K562 (cell line): ENCODE data around the gene AFF3. TPM values are rescaled to one million over a fixed set of nuclear protein-coding genes. Genes with fewer than 3 reads are reported as not detected.

ENCODE experiments used
- ATAC-seq: fragments of 200-7000 bp; cut with Tn5 transposase; 3 replicates; pipeline ENCODE4 v1.9.1; 2020; ENCODE audit warnings: moderate library complexity
- BruUV-seq: library from RNA; stranded (reverse); fragments of 400-500 nt; replicated peaks from 2 replicates; lab custom pipeline; 2021; lab: Mats Ljungman, UMichigan
- CTCF ChIA-PET: fragments of 300-600 bp; formaldehyde crosslinking; extraction: SDS; loops from one replicate; lab custom pipeline; 2021; ENCODE audit warnings: low intra/inter-chr PET ratio; lab: Yijun Ruan, JAX
- POLR2A ChIA-PET: fragments of 300-600, 350-650 bp; sonication (Branson Sonifier 250); formaldehyde crosslinking; extraction: SDS; loops from one replicate; lab custom pipeline; 2021; ENCODE audit warnings: antibody characterized with exemption, inconsistent platforms; lab: Yijun Ruan, JAX
- DNase-seq, 4 experiments: peaks; one replicate each; pipeline versions ENCODE4 v3.0.0 to v3.0.0-alpha.2; 2011 to 2018; ENCODE audit warnings: low spot score in 3 of 4, mixed read lengths in 3 of 4; ENCODE audit errors: extremely low read depth in 1 of 4
- FAIRE-seq: peaks from 2 replicates; lab custom pipeline; 2011; peaks lifted over from hg19 to GRCh38; lab: Jason Lieb, UNC
- H2AFZ ChIP-seq: 2 replicates; pipeline ENCODE4 v1.6.0; 2011; ENCODE audit warnings: low read depth, low read length, control low read depth, inconsistent platforms
- H3K27ac ChIP-seq: fragments of 200-600 bp; 3 replicates; pipeline ENCODE4 v1.8.0; 2011; ENCODE audit warnings: low read depth, mild to moderate bottlenecking, control low read depth, inconsistent platforms, low read length, moderate library complexity, mixed read lengths; ENCODE audit errors: extremely low read depth
- H3K27me3 ChIP-seq, 2 experiments: fragments of 300-600 bp in 1 of 2; 2 replicates in 1 of 2; 3 replicates in 1 of 2; pipeline versions ENCODE4 v1.6.0 to v1.8.0; 2011; ENCODE audit warnings: inconsistent platforms in 2 of 2, low read length in 2 of 2, mild to moderate bottlenecking in 1 of 2, mixed read lengths in 1 of 2, moderate library complexity in 1 of 2; ENCODE audit not compliant: control insufficient read depth in 2 of 2, insufficient read depth in 2 of 2
- H3K36me3 ChIP-seq: fragments of 300-600 bp; 3 replicates; pipeline ENCODE4 v1.8.0; 2011; ENCODE audit warnings: mild to moderate bottlenecking, low read length, inconsistent platforms; ENCODE audit not compliant: control insufficient read depth, insufficient read depth
- H3K4me1 ChIP-seq, 2 experiments: fragments of 200-600 bp in 1 of 2; replicated peaks in 1 of 2; 2 replicates in 1 of 2; 3 replicates in 1 of 2; pipeline versions ENCODE4 v1.5.1 to v1.8.0; 2011; ENCODE audit warnings: inconsistent platforms in 2 of 2, low read length in 2 of 2, mild to moderate bottlenecking in 1 of 2, mixed read lengths in 1 of 2, moderate library complexity in 1 of 2; ENCODE audit not compliant: control insufficient read depth in 2 of 2, insufficient read depth in 2 of 2
- H3K4me2 ChIP-seq: 2 replicates; pipeline ENCODE4 v1.6.1; 2011; ENCODE audit warnings: low read length, control low read depth, inconsistent platforms, mixed read lengths; ENCODE audit not compliant: insufficient read depth
- H3K4me3 ChIP-seq: fragments of 200-600 bp; sonication (generic), shearing (Covaris generic); 2 replicates; pipeline ENCODE4 v1.5.1; 2016; ENCODE audit warnings: control low read depth, inconsistent platforms
- H3K79me2 ChIP-seq: fragments of 200-600 bp; 3 replicates; pipeline ENCODE4 v1.8.0; 2011; ENCODE audit warnings: low read length, inconsistent platforms; ENCODE audit not compliant: control insufficient read depth, insufficient read depth
- H3K9ac ChIP-seq, 2 experiments: 2 replicates each; pipeline versions ENCODE4 v1.6.0 to v1.6.1; 2011; ENCODE audit warnings: low read depth in 2 of 2, low read length in 2 of 2, control low read depth in 1 of 2, inconsistent platforms in 1 of 2, mild to moderate bottlenecking in 1 of 2, mixed read lengths in 1 of 2; ENCODE audit not compliant: insufficient read depth in 1 of 2
- H3K9me1 ChIP-seq: one replicate; pipeline ENCODE4 v1.6.0; 2011; ENCODE audit warnings: inconsistent platforms, mild to moderate bottlenecking, low read length, moderate library complexity; ENCODE audit not compliant: control insufficient read depth, insufficient read depth
- H3K9me3 ChIP-seq: replicated peaks from 2 replicates; pipeline ENCODE4 v1.5.1; 2011; ENCODE audit warnings: low read depth, low read length, inconsistent platforms; ENCODE audit not compliant: control insufficient read depth, insufficient read depth
- H4K20me1 ChIP-seq: replicated peaks from 2 replicates; pipeline ENCODE4 v1.6.1; 2011; ENCODE audit warnings: low read length, inconsistent platforms, mixed read lengths; ENCODE audit not compliant: control insufficient read depth, insufficient read depth
- HDAC6 ChIP-seq: IDR thresholded peaks from 2 replicates; pipeline ENCODE4 v1.6.1; 2012; ENCODE audit warnings: low read depth, mild to moderate bottlenecking, control low read depth, inconsistent platforms, low read length, moderate library complexity
- LARP7 ChIP-seq: fragments of 450-650 bp; IDR thresholded peaks from 2 replicates; pipeline ENCODE4 v1.6.1; 2016
- MCM3 ChIP-seq: fragments of 450-650 bp; IDR thresholded peaks from 2 replicates; pipeline ENCODE4 v1.6.1; 2016
- POLR3G ChIP-seq: IDR thresholded peaks from 2 replicates; pipeline ENCODE4 v1.6.1; 2011; ENCODE audit not compliant: insufficient read length, insufficient replicate concordance; ENCODE audit errors: extremely low read depth
- SMARCC2 ChIP-seq: fragments of 450-650 bp; IDR thresholded peaks from 2 replicates; pipeline ENCODE4 v1.6.1; 2017; ENCODE audit warnings: antibody characterized with exemption, moderate library complexity, mild to moderate bottlenecking, low read depth
- SMC3 ChIP-seq: conservative IDR thresholded peaks from 2 replicates; pipeline ENCODE4 v1.6.1; 2011; ENCODE audit warnings: low read depth, low read length, improper control_type of control experiment; ENCODE audit not compliant: insufficient read depth
- SRF ChIP-seq, 2 experiments: fragments of 250-450, 450-650 bp in 1 of 2; sonication (Bioruptor Pico) in 1 of 2; sonication (generic) in 1 of 2; formaldehyde crosslinking; IDR thresholded peaks; 2 replicates each; pipeline versions ENCODE4 v1.5.0 to v1.5.1; 2020 to 2022; ENCODE audit warnings: mild to moderate bottlenecking in 1 of 2, missing genetic modification reagents in 1 of 2
- TCF7 ChIP-seq: sonication (generic); IDR thresholded peaks from 2 replicates; pipeline ENCODE4 v1.6.1; 2016; ENCODE audit warnings: antibody characterized with exemption, borderline replicate concordance
- TRIM24 ChIP-seq, 2 experiments: fragments of 450-650 bp; IDR thresholded peaks; 2 replicates each; pipeline ENCODE4 v1.6.1; 2016
- ZNF224 ChIP-seq: sonication (generic); formaldehyde crosslinking; IDR thresholded peaks from 2 replicates; pipeline ENCODE4 v1.8.0; 2022; ENCODE audit warnings: mild to moderate bottlenecking, missing genetic modification reagents
- ZNF232 ChIP-seq: sonication (generic); formaldehyde crosslinking; IDR thresholded peaks from 2 replicates; pipeline ENCODE4 v1.8.0; 2022; ENCODE audit warnings: mild to moderate bottlenecking, missing genetic modification reagents
- ZNF589 ChIP-seq: fragments of 200-800 bp; sonication (Bioruptor generic); IDR thresholded peaks from 2 replicates; pipeline ENCODE4 v1.6.1; 2016; ENCODE audit warnings: low read depth, missing genetic modification characterization, missing compliant biosample characterization
- WGBS: fragments of 100-300 bp; shearing (Covaris generic); methylation state at CpG from one replicate; pipeline ENCODE4 v1.1.6; 2016; ENCODE audit warnings: low coverage, mixed read lengths; ENCODE audit not compliant: insufficient coverage; ENCODE audit errors: missing lambda C conversion rate; 5-methylcytosine and 5-hydroxymethylcytosine counted together
- in situ Hi-C: fragments of 300-500 bp; cut with MboI; formaldehyde crosslinking; loops from 4 replicates; pipeline ENCODE4 v1.15.0; 2018; ENCODE audit warnings: inconsistent platforms, mixed read lengths
- intact Hi-C: fragments of 100-400 bp; cut with micrococcal nuclease; formaldehyde crosslinking; loops from 2 replicates; pipeline ENCODE4 v1.14.2; 2022
- polyA plus RNA-seq, 8 experiments: library from polyadenylated mRNA; depleted of rRNA in 4 of 8; stranded (reverse) in 5 of 8; unstranded in 3 of 8; fragments of >200 nt; fragmentation: Nextera tagmentation in 2 of 8; fragmentation: Illumina TruSeq in 1 of 8; extraction: Ambion mirVana in 2 of 8; extraction: Trizol in 1 of 8; gene quantifications; 2 replicates each; pipeline versions ENCODE4 v1.2.1 to v1.2.3, GENCODE V29; 2011 to 2014; ENCODE audit warnings: inconsistent platforms in 1 of 8, missing spikeins in 1 of 8
- total RNA-seq, 7 experiments: library from RNA; depleted of rRNA in 6 of 7; stranded (reverse); fragments of >200 nt in 6 of 7; fragmentation: Illumina TruSeq in 2 of 7; extraction: Trizol in 2 of 7; gene quantifications; 2 replicates each; pipeline versions ENCODE4 v1.2.1 to v1.2.3, GENCODE V29; 2011 to 2021; ENCODE audit warnings: low replicate concordance in 1 of 7
- TF ChIP-seq, protein P1 (sequence below), 3 experiments: fragments of 200-800 bp in 1 of 3; sonication (Bioruptor generic) in 1 of 3; sonication (generic) in 1 of 3; formaldehyde crosslinking in 1 of 3; IDR thresholded peaks; 2 replicates each; pipeline versions ENCODE4 v1.6.1 to v1.8.0; 2016 to 2022; ENCODE audit warnings: mild to moderate bottlenecking in 2 of 3, missing compliant biosample characterization in 2 of 3, missing genetic modification characterization in 2 of 3, missing genetic modification reagents in 1 of 3

Gene AFF3
- total and polyA plus RNA-seq, 9 of the 15 experiments (the other 6 are each of a cell fraction or from before 2014, with no cell fraction given), result 0.02 to 0.11 TPM; not detected in 7

DNA sequence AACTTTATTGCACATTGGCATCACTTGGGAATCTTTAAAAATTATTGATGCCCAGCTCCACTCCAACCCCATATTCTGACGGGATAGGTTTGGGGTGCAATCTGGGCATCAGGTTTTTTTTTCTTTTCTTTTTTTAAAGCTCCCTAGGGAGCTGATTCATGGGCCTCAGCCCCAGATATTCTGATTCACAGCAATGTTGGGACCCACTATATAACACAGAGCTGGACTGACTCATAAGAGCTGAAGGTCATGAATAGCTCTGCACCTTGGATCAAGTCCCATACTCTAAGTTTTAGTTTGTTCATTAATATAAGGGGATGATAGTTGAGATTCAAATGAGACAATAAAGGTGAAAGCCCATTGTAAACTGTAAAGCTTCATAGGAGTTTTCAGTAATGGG lies 461.4 kb downstream of the AFF3 start:
- Histone ChIP-seq H3K36me3 (no peaks in the 10 kb centered on the region), H3K9me3 (no peaks in the 10 kb centered on the region), H3K79me2 (no peaks in the 10 kb centered on the region), H3K27ac (no peak overlapping the region), H3K4me1 (no peaks in the 10 kb centered on the region), H3K4me3 (no peak overlapping the region), H3K9ac (no peak overlapping the region), H2AFZ (no peak overlapping the region), H3K9me1 (no peaks in the 10 kb centered on the region), H3K4me2 (no peak overlapping the region), H3K27me3 (peaks cover 2 to 18% of the 10 kb centered on the region in 2 experiments; a peak in 4 of 5 replicates), H4K20me1 (no peaks in the 10 kb centered on the region)
- ChIA-PET POLR2A (interaction anchor here (0.6 to 0.8 kb wide), 3 partner anchors 9 to 201 kb away, joined by 3 to 4 read pairs (median 4); no protein-coding TSS in a partner anchor), CTCF (no interaction called here)
- TF ChIP-seq ZNF224 (no peak), TCF7 (no peak), MCM3 (no peak), HDAC6 (no peak), POLR3G (no peak), SMARCC2 (no peak), LARP7 (no peak), TRIM24 (IDR thresholded peaks at IDR 0.05) (no peak), SMC3 (no peak), SRF (CRISPR knock-in tag; IDR thresholded peaks at IDR 0.05) (no peak), ZNF589 (CRISPR knock-in tag) (no peak), ZNF232 (CRISPR knock-in tag) (no peak)
- TF ChIP-seq, protein P1, sequence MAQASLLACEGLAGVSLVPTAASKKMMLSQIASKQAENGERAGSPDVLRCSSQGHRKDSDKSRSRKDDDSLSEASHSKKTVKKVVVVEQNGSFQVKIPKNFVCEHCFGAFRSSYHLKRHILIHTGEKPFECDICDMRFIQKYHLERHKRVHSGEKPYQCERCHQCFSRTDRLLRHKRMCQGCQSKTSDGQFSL (CRISPR knock-in tag; IDR thresholded peaks at IDR 0.05), result no peak
- TF ChIP-seq, protein P1 (tag; IDR thresholded peaks at IDR 0.05), result no peak
- intact Hi-C loops, result no loop called here
- ATAC-seq, result no peak
- no TSS peak for BruUV-seq
- no peak for DNase-seq
- in situ Hi-C loops, result no loop called here
- 0% methylated on average over 1 of the region's 1 CpG for WGBS
- FAIRE-seq, result no peak
